Panc1 (cell line): ENCODE data around the gene MKLN1. TPM values are rescaled to one million over a fixed set of nuclear protein-coding genes. Genes with fewer than 3 reads are reported as not detected.

Source experiments
- ATAC-seq: fragments of 200-7000 bp; cut with Tn5 transposase; 2 replicates; pipeline ENCODE4 v1.9.1; 2020; ENCODE audit warnings: mild to moderate bottlenecking, moderate library complexity
- BruUV-seq: library from RNA; stranded (reverse); fragments of 400-500 nt; replicated peaks from 2 replicates; lab custom pipeline; 2021; lab: Mats Ljungman, UMichigan
- CTCF ChIA-PET: fragments of 300-600 bp; sonication (Branson Sonifier 250); formaldehyde crosslinking; loops from one replicate; lab custom pipeline; 2022; ENCODE audit warnings: antibody characterized with exemption; lab: Charles Lee
- POLR2A ChIA-PET: fragments of 300-600 bp; sonication (Branson Sonifier 250); formaldehyde crosslinking; loops from one replicate; lab custom pipeline; 2022; ENCODE audit warnings: antibody characterized with exemption; lab: Charles Lee
- DNase-seq: peaks from one replicate; pipeline ENCODE4 v3.0.0-alpha.2; 2010; ENCODE audit warnings: low read depth, low spot score
- H3K27ac ChIP-seq: 2 replicates; pipeline ENCODE4 v1.5.1; 2011; ENCODE audit warnings: mild to moderate bottlenecking, low read length, inconsistent platforms
- H3K27me3 ChIP-seq: fragments of 200-500 bp; sonication (Bioruptor generic); 2 replicates; pipeline ENCODE4 v1.6.0; 2014; ENCODE audit warnings: low read length, inconsistent platforms; ENCODE audit not compliant: control insufficient read depth, insufficient read depth
- H3K36me3 ChIP-seq: fragments of 200-500 bp; sonication (Bioruptor generic); 2 replicates; pipeline ENCODE4 v1.5.1; 2014; ENCODE audit warnings: inconsistent platforms, mild to moderate bottlenecking, low read length, moderate library complexity; ENCODE audit not compliant: control insufficient read depth, insufficient read depth
- H3K4me1 ChIP-seq: 2 replicates; pipeline ENCODE4 v1.5.1; 2011; ENCODE audit warnings: inconsistent platforms, mild to moderate bottlenecking, low read length, moderate library complexity; ENCODE audit not compliant: control insufficient read depth, insufficient read depth
- H3K4me3 ChIP-seq, 2 experiments: 2 replicates each; pipeline ENCODE4 v1.5.1; 2011 to 2012; ENCODE audit warnings: low read depth in 2 of 2, low read length in 2 of 2, mild to moderate bottlenecking in 2 of 2, inconsistent platforms in 1 of 2, moderate library complexity in 1 of 2
- H3K9me3 ChIP-seq: fragments of 200-500 bp; sonication (Bioruptor generic); 2 replicates; pipeline ENCODE4 v1.5.1; 2014; ENCODE audit warnings: low read depth, mild to moderate bottlenecking, inconsistent platforms, low read length, moderate library complexity; ENCODE audit not compliant: control insufficient read depth, insufficient read depth
- POLR2AphosphoS5 ChIP-seq: IDR thresholded peaks from 2 replicates; pipeline ENCODE4 v1.6.1; 2012; ENCODE audit warnings: mild to moderate bottlenecking, low read depth, low read length, moderate library complexity
- SIN3A ChIP-seq: IDR thresholded peaks from 2 replicates; pipeline ENCODE4 v1.6.1; 2012; ENCODE audit warnings: low read depth, mild to moderate bottlenecking, low read length, moderate library complexity, borderline replicate concordance; ENCODE audit not compliant: insufficient read depth
- TCF7L2 ChIP-seq: IDR thresholded peaks from 2 replicates; pipeline ENCODE4 v1.6.1; 2011; ENCODE audit warnings: mild to moderate bottlenecking, low read depth, low read length, inconsistent platforms
- in situ Hi-C: cut with HindIII; loops from 2 replicates; pipeline ENCODE4 v1.10.0; 2016; ENCODE audit warnings: low sequenced_read_pairs, low pct_unique_long_range_greater_than_20kb
- intact Hi-C: fragments of 100-400 bp; cut with micrococcal nuclease; formaldehyde crosslinking; loops from one replicate; pipeline ENCODE4 v1.10.0; 2022; ENCODE audit not compliant: unreplicated experiment
- total RNA-seq: library from RNA; stranded (reverse); gene quantifications from one replicate; pipeline ENCODE4 v1.2.1, GENCODE V29; 2021; ENCODE audit not compliant: unreplicated experiment
- TF ChIP-seq, protein P1 (sequence below): fragments of 450-650 bp; IDR thresholded peaks from 2 replicates; pipeline ENCODE4 v1.5.1; 2017; ENCODE audit warnings: mild to moderate bottlenecking
- TF ChIP-seq, protein P2 (sequence below), 2 experiments: IDR thresholded peaks; 2 replicates each; pipeline ENCODE4 v1.6.1; 2011 to 2012; ENCODE audit warnings: low read depth in 2 of 2, control low read depth in 1 of 2, low read length in 1 of 2, mild to moderate bottlenecking in 1 of 2, moderate library complexity in 1 of 2; ENCODE audit not compliant: insufficient read depth in 1 of 2

Gene MKLN1
- total RNA-seq, 1 experiment from 2014 or later: 46.4 TPM

DNA sequence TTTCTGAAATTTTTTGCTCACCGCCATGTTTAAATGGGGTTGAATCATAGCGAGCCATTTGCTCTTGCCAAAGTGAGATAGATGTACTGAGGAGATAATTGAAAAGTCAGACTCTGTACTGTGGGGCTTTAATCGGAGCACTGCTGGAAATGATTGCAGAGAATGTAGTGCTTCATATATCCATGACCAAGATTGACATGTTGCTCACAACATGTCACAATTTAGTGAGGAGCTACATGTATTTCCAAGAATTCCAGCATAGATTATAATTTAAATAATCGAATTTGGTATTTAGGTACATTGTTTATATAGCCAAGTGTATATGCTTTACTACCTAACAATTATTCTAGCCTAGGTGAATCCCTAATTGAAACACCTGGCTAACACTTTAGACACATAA, 162.2 kb downstream of the MKLN1 start:
- Histone ChIP-seq H3K4me1 (no peaks in the 10 kb centered on the region), H3K27ac (no peak overlapping the region), H3K27me3 (no peaks in the 10 kb centered on the region), H3K36me3 (peaks cover 8% of the 10 kb centered on the region), H3K4me3 (no peak overlapping the region), H3K9me3 (no peaks in the 10 kb centered on the region)
- CTCF ChIA-PET: no interaction called here
- ATAC-seq: no peak
- in situ Hi-C loops (no loop called here), intact Hi-C loops (no loop called here)
- TF ChIP-seq SIN3A (no peak), TCF7L2 (no peak), POLR2AphosphoS5 (no peak)
- TF ChIP-seq, protein P1, sequence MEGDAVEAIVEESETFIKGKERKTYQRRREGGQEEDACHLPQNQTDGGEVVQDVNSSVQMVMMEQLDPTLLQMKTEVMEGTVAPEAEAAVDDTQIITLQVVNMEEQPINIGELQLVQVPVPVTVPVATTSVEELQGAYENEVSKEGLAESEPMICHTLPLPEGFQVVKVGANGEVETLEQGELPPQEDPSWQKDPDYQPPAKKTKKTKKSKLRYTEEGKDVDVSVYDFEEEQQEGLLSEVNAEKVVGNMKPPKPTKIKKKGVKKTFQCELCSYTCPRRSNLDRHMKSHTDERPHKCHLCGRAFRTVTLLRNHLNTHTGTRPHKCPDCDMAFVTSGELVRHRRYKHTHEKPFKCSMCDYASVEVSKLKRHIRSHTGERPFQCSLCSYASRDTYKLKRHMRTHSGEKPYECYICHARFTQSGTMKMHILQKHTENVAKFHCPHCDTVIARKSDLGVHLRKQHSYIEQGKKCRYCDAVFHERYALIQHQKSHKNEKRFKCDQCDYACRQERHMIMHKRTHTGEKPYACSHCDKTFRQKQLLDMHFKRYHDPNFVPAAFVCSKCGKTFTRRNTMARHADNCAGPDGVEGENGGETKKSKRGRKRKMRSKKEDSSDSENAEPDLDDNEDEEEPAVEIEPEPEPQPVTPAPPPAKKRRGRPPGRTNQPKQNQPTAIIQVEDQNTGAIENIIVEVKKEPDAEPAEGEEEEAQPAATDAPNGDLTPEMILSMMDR: no peak
- TF ChIP-seq, protein P2, sequence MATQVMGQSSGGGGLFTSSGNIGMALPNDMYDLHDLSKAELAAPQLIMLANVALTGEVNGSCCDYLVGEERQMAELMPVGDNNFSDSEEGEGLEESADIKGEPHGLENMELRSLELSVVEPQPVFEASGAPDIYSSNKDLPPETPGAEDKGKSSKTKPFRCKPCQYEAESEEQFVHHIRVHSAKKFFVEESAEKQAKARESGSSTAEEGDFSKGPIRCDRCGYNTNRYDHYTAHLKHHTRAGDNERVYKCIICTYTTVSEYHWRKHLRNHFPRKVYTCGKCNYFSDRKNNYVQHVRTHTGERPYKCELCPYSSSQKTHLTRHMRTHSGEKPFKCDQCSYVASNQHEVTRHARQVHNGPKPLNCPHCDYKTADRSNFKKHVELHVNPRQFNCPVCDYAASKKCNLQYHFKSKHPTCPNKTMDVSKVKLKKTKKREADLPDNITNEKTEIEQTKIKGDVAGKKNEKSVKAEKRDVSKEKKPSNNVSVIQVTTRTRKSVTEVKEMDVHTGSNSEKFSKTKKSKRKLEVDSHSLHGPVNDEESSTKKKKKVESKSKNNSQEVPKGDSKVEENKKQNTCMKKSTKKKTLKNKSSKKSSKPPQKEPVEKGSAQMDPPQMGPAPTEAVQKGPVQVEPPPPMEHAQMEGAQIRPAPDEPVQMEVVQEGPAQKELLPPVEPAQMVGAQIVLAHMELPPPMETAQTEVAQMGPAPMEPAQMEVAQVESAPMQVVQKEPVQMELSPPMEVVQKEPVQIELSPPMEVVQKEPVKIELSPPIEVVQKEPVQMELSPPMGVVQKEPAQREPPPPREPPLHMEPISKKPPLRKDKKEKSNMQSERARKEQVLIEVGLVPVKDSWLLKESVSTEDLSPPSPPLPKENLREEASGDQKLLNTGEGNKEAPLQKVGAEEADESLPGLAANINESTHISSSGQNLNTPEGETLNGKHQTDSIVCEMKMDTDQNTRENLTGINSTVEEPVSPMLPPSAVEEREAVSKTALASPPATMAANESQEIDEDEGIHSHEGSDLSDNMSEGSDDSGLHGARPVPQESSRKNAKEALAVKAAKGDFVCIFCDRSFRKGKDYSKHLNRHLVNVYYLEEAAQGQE (IDR thresholded peaks at IDR 0.05; ENCODE audit: insufficient read depth in 1 of 2, low read depth in 2 of 2, low read length in 1 of 2): no peak
- BruUV-seq: no TSS peak
- POLR2A ChIA-PET: no interaction called here
- DNase-seq: no peak

DNA sequence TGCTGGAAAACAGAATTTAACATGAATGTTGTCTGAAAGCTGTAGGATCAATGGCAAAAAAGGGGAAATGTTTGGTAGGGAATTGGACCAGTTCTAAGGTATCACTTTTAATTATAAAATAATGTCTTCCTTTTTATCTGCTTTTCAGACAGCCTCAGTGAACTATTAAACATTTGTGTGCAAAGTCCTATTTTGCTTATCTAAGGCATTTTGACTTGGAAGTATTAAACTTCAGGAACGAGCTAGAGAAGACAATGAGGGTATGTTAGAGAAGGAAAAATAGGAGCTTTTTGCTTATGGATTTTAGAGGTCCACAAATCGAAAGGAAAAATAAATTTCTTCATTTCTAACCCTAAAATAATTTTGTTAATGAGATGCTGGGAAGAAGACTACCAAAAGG, 165.4 kb downstream of the MKLN1 start:
- ChIA-PET POLR2A (no interaction called here), CTCF (no interaction called here)
- in situ Hi-C loops (no loop called here), intact Hi-C loops (no loop called here)
- DNase-seq (no peak), ATAC-seq (no peak)
- no TSS peak for BruUV-seq
- Histone ChIP-seq H3K4me3 (no peak overlapping the region), H3K36me3 (peaks cover 3% of the 10 kb centered on the region), H3K27ac (no peak overlapping the region), H3K9me3 (no peaks in the 10 kb centered on the region), H3K4me1 (no peaks in the 10 kb centered on the region), H3K27me3 (no peaks in the 10 kb centered on the region)
- TF ChIP-seq POLR2AphosphoS5: no peak
- no peak for TF ChIP-seq SIN3A
- TF ChIP-seq, protein P1: no peak
- TF ChIP-seq TCF7L2: no peak
- TF ChIP-seq, protein P2 (IDR thresholded peaks at IDR 0.05; ENCODE audit: insufficient read depth in 1 of 2, low read depth in 2 of 2, low read length in 1 of 2): no peak
